H1 (cell line): ENCODE measurements around the gene PACSIN1.

Experiments
- EZH2 ChIP-seq: fragments of 200-600 bp; sonication (generic); IDR thresholded peaks from 2 replicates; pipeline ENCODE4 v1.7.1; 2012; ENCODE audit warnings: low read depth, mild to moderate bottlenecking, moderate library complexity, low read length, inconsistent platforms; ENCODE audit not compliant: severe bottlenecking
- KDM1A ChIP-seq: fragments of 200-600, 300-600 bp; sonication (generic); IDR thresholded peaks from 2 replicates; pipeline ENCODE4 v1.7.1; 2016; ENCODE audit warnings: mild to moderate bottlenecking, low read length, borderline replicate concordance
- KDM5A ChIP-seq: fragments of 200-600 bp; IDR thresholded peaks from 2 replicates; pipeline ENCODE4 v1.7.1; 2012; ENCODE audit warnings: mild to moderate bottlenecking, low read length, inconsistent platforms, mixed read lengths
- MAFK ChIP-seq: IDR thresholded peaks from 2 replicates; pipeline ENCODE4 v1.6.1; 2012; ENCODE audit warnings: low read depth, mild to moderate bottlenecking, improper control_type of control experiment, low read length
- POLR2AphosphoS5 ChIP-seq: IDR thresholded peaks from 2 replicates; pipeline ENCODE4 v1.6.1; 2011; ENCODE audit warnings: low read depth, low read length
- RAD21 ChIP-seq, 2 experiments: IDR thresholded peaks in 1 of 2; conservative IDR thresholded peaks in 1 of 2; 2 replicates each; pipeline ENCODE4 v1.6.1; 2011; ENCODE audit warnings: low read depth in 2 of 2, low read length in 2 of 2, improper control_type of control experiment in 1 of 2, inconsistent platforms in 1 of 2, mild to moderate bottlenecking in 1 of 2, moderate library complexity in 1 of 2
- RNF2 ChIP-seq: fragments of 200-900, 300-1000 bp; sonication (generic); IDR thresholded peaks from 2 replicates; pipeline ENCODE4 v1.7.1; 2016; ENCODE audit warnings: borderline replicate concordance, low read depth, mild to moderate bottlenecking, antibody characterized with exemption, low read length; ENCODE audit not compliant: poor library complexity, severe bottlenecking; ENCODE audit errors: missing control alignments
- SRF ChIP-seq: IDR thresholded peaks from 2 replicates; pipeline ENCODE4 v1.6.1; 2011; ENCODE audit warnings: mild to moderate bottlenecking, low read depth, low read length, moderate library complexity
- SUZ12 ChIP-seq: fragments of 200-600 bp; sonication (generic); IDR thresholded peaks from 2 replicates; pipeline ENCODE4 v1.6.1; 2012; ENCODE audit warnings: mild to moderate bottlenecking, inconsistent platforms, low read length, moderate library complexity, mixed read lengths
- TAF1 ChIP-seq: IDR thresholded peaks from 2 replicates; pipeline ENCODE4 v1.6.1; 2011; ENCODE audit warnings: mild to moderate bottlenecking, low read depth, low read length
- TBP ChIP-seq: IDR thresholded peaks from 2 replicates; pipeline ENCODE4 v1.6.1; 2011; ENCODE audit warnings: low read depth, low read length, improper control_type of control experiment
- TF ChIP-seq, protein P1 (sequence below), 3 experiments: IDR thresholded peaks; 1 replicate in 2 of 3; 2 replicates in 1 of 3; pipeline versions ENCODE4 v1.5.1 to v1.6.1; 2011; ENCODE audit warnings: low read length in 3 of 3, mild to moderate bottlenecking in 3 of 3, inconsistent platforms in 2 of 3, low read depth in 1 of 3, moderate library complexity in 1 of 3; ENCODE audit not compliant: insufficient read depth in 1 of 3; ENCODE audit errors: control extremely low read depth in 1 of 3

DNA sequence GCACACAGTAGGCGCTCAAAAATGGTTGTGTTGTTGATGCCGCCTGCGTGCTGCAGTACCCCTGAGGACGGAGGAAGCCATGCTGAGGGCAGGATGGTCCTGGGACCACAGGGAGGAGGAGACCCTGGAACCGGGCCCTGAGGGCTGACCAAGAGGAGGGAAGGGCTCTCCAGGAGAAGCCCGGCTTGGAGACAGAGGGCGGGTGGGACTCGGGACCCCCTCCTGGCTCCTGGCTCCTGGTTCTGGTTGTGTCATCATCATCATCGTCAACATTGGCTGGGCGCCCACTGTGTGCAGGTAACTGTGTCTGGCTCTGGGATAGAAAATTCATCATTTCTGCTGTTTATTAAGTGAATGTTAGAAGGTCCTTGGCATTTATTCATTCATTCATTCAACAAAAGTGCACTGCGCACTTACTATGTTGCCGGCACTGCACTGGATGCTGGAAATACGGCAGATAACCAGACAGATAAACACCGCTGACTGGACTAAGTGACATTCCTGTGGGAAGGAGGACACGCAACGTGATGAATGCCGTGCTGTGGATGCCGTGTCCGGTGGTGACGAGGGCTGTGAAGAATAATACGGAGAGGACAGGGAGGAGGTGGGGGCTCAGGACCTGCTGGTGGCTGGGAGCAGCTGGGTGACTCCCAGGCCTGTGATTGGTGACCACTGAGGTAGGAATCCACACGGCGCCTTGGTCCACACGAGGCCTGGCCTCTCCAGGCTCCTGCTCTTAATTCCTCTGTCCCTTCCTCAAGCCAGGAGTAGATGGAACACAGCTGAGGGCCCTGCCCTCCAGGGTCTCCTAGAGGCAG lies 55.0 kb downstream of the PACSIN1 start:
- no peak for TF ChIP-seq RNF2
- TF ChIP-seq, protein P1, sequence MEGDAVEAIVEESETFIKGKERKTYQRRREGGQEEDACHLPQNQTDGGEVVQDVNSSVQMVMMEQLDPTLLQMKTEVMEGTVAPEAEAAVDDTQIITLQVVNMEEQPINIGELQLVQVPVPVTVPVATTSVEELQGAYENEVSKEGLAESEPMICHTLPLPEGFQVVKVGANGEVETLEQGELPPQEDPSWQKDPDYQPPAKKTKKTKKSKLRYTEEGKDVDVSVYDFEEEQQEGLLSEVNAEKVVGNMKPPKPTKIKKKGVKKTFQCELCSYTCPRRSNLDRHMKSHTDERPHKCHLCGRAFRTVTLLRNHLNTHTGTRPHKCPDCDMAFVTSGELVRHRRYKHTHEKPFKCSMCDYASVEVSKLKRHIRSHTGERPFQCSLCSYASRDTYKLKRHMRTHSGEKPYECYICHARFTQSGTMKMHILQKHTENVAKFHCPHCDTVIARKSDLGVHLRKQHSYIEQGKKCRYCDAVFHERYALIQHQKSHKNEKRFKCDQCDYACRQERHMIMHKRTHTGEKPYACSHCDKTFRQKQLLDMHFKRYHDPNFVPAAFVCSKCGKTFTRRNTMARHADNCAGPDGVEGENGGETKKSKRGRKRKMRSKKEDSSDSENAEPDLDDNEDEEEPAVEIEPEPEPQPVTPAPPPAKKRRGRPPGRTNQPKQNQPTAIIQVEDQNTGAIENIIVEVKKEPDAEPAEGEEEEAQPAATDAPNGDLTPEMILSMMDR (IDR thresholded peaks at IDR 0.05; ENCODE audit: control extremely low read depth in 1 of 3, insufficient read depth in 1 of 3, low read depth in 1 of 3, low read length in 3 of 3) = no peak
- no peak for TF ChIP-seq TBP
- no peak for TF ChIP-seq KDM1A
- no peak for TF ChIP-seq SUZ12
- no peak for TF ChIP-seq SRF
- no peak for TF ChIP-seq POLR2AphosphoS5
- TF ChIP-seq RAD21 (IDR thresholded peaks at IDR 0.05 in 1 of 2, conservative IDR thresholded peaks at IDR 0.05 in 1 of 2; ENCODE audit: low read depth in 2 of 2, low read length in 2 of 2) = no peak
- TF ChIP-seq TAF1 = no peak
- no peak for TF ChIP-seq EZH2
- no peak for TF ChIP-seq KDM5A
- TF ChIP-seq MAFK = no peak
